ENCODE results near the gene NNT.
"Not testable (repeated sequence)": the region's sequence is repeated elsewhere in the genome, so short reads cannot be mapped to it uniquely, and the experiment has no call there.

The NNT gene

DNA sequence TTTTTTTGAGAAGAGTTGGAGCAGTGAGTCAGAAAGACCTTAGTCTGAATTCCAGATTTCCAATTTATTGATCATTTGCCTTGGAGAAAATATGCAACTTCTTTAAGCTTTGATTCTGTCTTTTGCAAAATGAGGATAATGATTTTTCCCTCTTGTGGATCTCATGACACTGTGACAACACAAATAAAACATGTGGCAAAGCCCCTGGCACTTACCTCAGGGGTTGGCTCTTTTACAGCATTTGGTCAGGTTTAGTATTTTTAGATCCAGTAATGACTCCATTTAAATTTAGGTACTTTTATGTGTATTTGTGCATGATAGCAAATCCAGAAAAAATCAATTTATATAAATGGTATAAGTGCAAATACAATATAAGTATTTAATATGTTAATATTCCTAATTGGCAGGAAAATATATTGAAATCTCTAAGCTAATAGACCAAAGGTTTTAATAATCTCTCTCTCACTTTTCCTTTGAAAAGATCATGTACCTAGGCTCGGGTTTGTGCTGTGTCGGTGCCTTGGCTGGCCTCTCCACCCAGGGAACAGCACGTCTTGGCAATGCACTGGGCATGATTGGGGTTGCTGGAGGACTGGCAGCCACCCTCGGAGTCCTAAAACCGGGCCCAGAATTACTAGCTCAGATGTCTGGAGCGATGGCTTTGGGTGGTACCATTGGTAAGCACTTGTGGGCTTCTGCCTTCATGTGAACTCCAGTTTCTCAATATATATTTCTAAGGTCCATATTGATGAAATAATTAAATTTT, 49.7 kb downstream of the NNT start:
- TF ChIP-seq CTCF (IDR thresholded peaks at IDR 0.05; ENCODE audit: control insufficient read depth, insufficient read depth, low read depth, low read length, missing control alignments) = no peak
- no peak overlapping the region for H3K4me3 ChIP-seq (ENCODE audit: control insufficient read depth, low read depth, low read length)
- DNase-seq (ENCODE audit: low read depth) = no peak

DNA sequence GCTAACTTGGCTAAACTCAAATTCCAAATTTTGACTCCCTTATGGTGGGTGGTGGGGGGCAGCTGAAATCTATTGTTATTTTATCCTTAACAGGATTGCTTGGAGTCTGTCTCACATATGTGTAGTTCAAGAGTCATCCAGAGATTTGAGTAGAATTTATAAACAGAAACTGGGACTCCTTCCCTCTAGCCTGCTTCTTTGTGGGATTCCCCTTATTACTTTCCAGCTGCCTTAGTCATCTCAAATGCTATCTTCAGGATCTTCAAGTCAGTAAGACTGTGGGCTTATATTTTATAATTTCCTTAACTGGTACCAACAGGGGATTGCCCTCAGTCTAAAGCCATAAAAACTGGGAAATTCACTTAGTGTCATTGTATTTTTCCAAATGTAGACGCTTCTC, 55.5 kb downstream of the NNT start:
- no peak for TF ChIP-seq CTCF (IDR thresholded peaks at IDR 0.05; ENCODE audit: control insufficient read depth, insufficient read depth, low read depth, low read length, missing control alignments)
- no peak for DNase-seq (ENCODE audit: low read depth)
- no peak overlapping the region for H3K4me3 ChIP-seq (ENCODE audit: control insufficient read depth, low read depth, low read length)

DNA sequence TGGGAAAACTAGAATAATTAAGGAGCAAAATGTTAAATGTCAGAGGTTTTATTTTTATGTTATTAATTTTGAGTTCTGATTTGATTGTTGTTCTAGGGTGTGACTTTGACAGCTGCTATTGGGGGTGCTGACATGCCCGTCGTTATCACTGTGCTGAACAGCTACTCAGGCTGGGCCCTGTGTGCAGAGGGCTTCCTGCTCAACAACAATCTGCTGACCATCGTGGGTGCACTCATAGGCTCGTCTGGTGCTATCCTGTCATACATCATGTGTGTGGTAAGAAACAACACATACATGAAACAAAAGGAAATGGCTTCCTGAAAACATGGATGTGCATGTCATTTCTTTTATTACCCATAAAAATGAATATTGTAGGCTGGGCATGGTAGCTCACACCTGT, 56.1 kb downstream of the NNT start:
- no peak overlapping the region for H3K4me3 ChIP-seq (ENCODE audit: control insufficient read depth, low read depth, low read length)
- DNase-seq (ENCODE audit: low read depth) = no peak
- TF ChIP-seq CTCF (IDR thresholded peaks at IDR 0.05; ENCODE audit: control insufficient read depth, insufficient read depth, low read depth, low read length, missing control alignments) = no peak

- DNase-seq (ENCODE audit: low read depth) = no peak
- TF ChIP-seq CTCF (IDR thresholded peaks at IDR 0.05; ENCODE audit: control insufficient read depth, insufficient read depth, low read depth, low read length, missing control alignments) = peak; percentile 39
- no peak overlapping the region for H3K4me3 ChIP-seq (ENCODE audit: control insufficient read depth, low read depth, low read length)
These were observed 58.1 kb downstream of the NNT start for GRCh38 chr5:43661102-43661501.

DNA sequence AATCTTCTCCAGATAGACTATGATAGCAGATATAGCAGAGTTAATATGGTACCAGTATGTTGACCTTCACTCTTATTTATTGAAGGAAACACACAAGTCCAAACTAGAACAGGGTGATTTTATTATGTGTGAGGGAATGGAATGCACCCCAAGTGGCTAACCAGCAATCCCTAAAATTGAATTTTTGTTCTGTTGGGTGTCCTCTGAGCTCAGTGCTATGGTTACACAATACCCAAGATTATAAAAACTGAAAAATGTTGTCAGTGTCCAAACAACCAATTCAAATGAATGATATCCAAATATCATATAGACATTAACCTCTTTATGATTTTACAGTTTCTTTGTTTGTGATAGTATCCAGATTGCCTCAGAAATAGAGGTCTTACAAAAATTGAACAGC, 60.9 kb downstream of the NNT start:
- TF ChIP-seq CTCF (IDR thresholded peaks at IDR 0.05; ENCODE audit: control insufficient read depth, insufficient read depth, low read depth, low read length, missing control alignments) = no peak
- no peak overlapping the region for H3K4me3 ChIP-seq (ENCODE audit: control insufficient read depth, low read depth, low read length)
- DNase-seq (ENCODE audit: low read depth) = no peak

DNA sequence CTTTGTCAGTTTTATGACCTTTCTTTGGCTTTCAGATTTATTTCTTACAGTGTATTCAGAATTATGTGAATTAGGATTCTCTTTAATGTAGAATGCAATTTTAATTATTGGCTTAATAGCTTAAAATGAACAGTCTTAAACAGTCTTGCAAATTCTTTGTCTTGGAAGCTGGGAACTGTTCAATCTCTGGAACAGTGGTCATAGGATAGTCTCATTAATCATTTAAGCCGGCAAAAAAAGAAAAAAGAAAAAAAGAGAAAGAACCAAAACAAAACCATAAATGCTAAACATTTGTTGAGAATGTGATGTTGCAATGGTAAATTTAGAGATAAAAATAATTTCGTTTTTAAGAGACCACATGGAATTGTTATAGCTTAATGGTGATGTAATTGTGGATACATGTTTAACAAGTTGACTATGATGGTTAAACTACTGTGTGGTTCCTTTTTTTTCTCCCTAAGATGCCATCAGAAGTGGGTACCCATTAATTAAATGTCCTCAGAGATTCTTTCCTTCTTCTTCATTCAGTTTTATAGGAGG, 61.6 kb downstream of the NNT start:
- peak; percentile 82 for DNase-seq (ENCODE audit: low read depth)
- no peak overlapping the region for H3K4me3 ChIP-seq (ENCODE audit: control insufficient read depth, low read depth, low read length)
- TF ChIP-seq CTCF (IDR thresholded peaks at IDR 0.05; ENCODE audit: control insufficient read depth, insufficient read depth, low read depth, low read length, missing control alignments) = no peak

DNA sequence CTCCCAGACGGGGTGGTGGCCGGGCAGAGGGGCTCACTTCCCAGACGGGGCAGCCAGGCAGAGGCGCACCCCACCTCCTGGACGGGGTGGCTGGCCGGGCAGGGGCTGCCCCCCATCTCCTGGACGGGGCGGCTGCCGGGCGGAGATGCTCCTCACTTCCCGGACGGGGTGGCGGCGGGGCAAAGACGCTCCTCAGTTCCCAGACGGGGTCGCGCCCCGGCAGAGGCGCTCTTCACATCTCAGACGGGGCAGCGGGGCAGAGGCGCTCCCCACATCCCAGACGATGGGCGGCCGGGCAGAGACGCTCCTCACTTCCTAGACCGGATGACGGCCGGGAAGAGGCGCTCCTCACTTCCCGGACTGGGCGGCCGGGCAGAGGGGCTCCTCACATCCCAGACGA, 62.8 kb downstream of the NNT start:
- DNase-seq (ENCODE audit: low read depth); H3K4me3 ChIP-seq (ENCODE audit: control insufficient read depth, low read depth, low read length): not testable (repeated sequence)

DNA sequence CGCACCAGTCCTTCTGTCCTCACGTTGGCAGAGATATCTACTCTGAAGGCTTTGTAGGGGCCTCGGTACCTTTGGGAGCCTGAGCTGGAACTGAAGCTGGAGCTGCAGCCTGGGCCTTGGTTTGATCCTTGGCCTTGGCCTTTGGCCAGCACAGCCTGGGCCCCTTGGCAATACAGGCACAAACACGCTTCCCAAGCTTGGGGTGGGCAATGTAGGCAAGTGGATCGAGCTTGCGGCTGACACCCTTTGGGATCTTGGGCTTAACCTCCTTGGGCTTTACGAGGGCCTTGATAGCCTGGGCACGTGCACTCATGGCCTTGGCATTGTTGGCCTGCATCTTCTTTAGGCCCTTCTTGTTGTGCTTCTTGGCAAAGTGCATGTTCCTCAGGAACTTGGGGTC, 63.7 kb downstream of the NNT start:
- DNase-seq (ENCODE audit: low read depth); H3K4me3 ChIP-seq (ENCODE audit: control insufficient read depth, low read depth, low read length): not testable (repeated sequence)

DNA sequence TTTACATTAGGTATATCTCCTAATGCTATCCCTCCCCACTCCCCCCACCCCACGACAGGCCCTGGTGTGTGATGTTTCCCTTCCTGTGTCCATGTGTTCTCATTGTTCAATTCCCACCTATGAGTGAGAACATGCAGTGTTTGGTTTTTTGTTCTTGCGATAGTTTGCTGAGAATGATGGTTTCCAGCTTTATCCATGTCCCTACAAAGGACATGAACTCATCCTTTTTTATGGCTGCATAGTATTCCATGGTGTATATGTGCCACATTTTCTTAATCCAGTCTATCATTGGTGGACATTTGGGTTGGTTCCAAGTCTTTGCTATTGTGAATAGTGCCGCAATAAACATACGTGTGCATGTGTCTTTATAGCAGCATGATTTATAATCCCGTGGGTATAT, 64.4 kb downstream of the NNT start:
- not testable (repeated sequence) for DNase-seq (ENCODE audit: low read depth); H3K4me3 ChIP-seq (ENCODE audit: control insufficient read depth, low read depth, low read length)
